Karpas-422 (cell line): Measurements from ENCODE around the gene LYAR. TPM values are rescaled to one million over a fixed set of nuclear protein-coding genes. Genes with fewer than 3 reads are reported as not detected.
"Not testable (repeated sequence)": the region's sequence is repeated elsewhere in the genome, so short reads cannot be mapped to it uniquely, and the experiment has no call there.

ENCODE experiments used
- DNase-seq: peaks from one replicate; pipeline ENCODE4 v3.0.0-alpha.2; 2015
- H2AFZ ChIP-seq: fragments of 200-600 bp; sonication (generic); 2 replicates; pipeline ENCODE4 v1.6.1; 2014; ENCODE audit warnings: antibody characterized with exemption, low read length, mixed read lengths
- H3K27ac ChIP-seq: fragments of 200-600 bp; sonication (generic); 2 replicates; pipeline ENCODE4 v1.5.1; 2014; ENCODE audit warnings: mild to moderate bottlenecking, low read length, moderate library complexity
- H3K27me3 ChIP-seq: fragments of 200-600 bp; sonication (generic); 2 replicates; pipeline ENCODE4 v1.6.1; 2014; ENCODE audit warnings: low read length, mixed read lengths
- H3K36me3 ChIP-seq: fragments of 200-600 bp; sonication (generic); 2 replicates; pipeline ENCODE4 v1.6.1; 2014; ENCODE audit warnings: low read length, mixed read lengths; ENCODE audit not compliant: insufficient read depth
- H3K4me1 ChIP-seq: fragments of 200-600 bp; sonication (generic); 2 replicates; pipeline ENCODE4 v1.6.1; 2014; ENCODE audit warnings: mild to moderate bottlenecking, low read length, mixed read lengths
- H3K4me2 ChIP-seq: fragments of 200-600 bp; sonication (generic); 2 replicates; pipeline ENCODE4 v1.6.1; 2014; ENCODE audit warnings: low read length, low read depth, mild to moderate bottlenecking; ENCODE audit not compliant: poor library complexity, severe bottlenecking
- H3K4me3 ChIP-seq: fragments of 200-600 bp; sonication (generic); 2 replicates; pipeline ENCODE4 v1.5.1; 2014; ENCODE audit warnings: mild to moderate bottlenecking, antibody characterized with exemption, low read length, mixed read lengths
- H3K79me2 ChIP-seq: fragments of 200-600 bp; sonication (generic); 2 replicates; pipeline ENCODE4 v1.6.1; 2014; ENCODE audit warnings: mild to moderate bottlenecking, low read length, mixed read lengths
- H3K9ac ChIP-seq: fragments of 200-600 bp; sonication (generic); 2 replicates; pipeline ENCODE4 v1.6.0; 2014; ENCODE audit warnings: low read length
- H3K9me2 ChIP-seq: fragments of 200-600 bp; sonication (generic), shearing (Covaris generic); replicated peaks from 2 replicates; pipeline ENCODE4 v1.6.0; 2014; ENCODE audit warnings: mild to moderate bottlenecking, low read length, moderate library complexity; ENCODE audit not compliant: insufficient read depth
- H3K9me3 ChIP-seq: fragments of 300-700, 200-600 bp; sonication (generic); 2 replicates; pipeline ENCODE4 v1.6.1; 2014; ENCODE audit warnings: low read length, mixed read lengths
- H4K20me1 ChIP-seq: fragments of 200-600 bp; sonication (generic); 2 replicates; pipeline ENCODE4 v1.6.1; 2014; ENCODE audit warnings: mild to moderate bottlenecking, antibody characterized with exemption, low read length, low read depth; ENCODE audit not compliant: insufficient read depth
- total RNA-seq: library from RNA; depleted of rRNA; stranded (reverse); fragments of >200 nt; shearing (Covaris generic); gene quantifications from 2 replicates; pipeline ENCODE4 v1.2.3, GENCODE V29; 2014; ENCODE audit warnings: low replicate concordance

Gene LYAR
- total RNA-seq, 1 experiment from 2014 or later, result 19.7 TPM

DNA sequence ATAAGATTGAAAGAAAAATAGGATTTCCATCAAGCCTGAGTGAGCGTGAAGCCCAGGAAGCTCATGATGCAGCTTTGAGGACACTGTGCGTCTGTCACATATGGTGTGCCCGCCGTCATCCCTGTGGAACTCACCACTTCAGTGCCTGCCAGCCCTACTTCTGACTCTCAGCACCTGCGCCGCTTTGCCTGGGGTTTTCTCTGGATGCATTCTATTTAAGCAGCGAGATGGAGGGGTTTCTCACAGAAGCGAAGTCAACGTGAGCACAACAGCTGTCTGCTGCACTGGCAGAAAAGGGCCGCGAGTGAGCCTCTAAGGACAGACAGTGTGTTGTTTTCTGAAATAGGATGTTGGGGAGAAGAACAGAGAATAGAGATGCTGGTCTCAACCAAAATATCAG is 35.8 kb downstream of the LYAR start:
- Histone ChIP-seq H3K27me3 (no peaks in the 10 kb centered on the region), H3K36me3 (no peaks in the 10 kb centered on the region), H3K9me2 (no peaks in the 10 kb centered on the region), H3K27ac (no peak overlapping the region), H3K79me2 (no peaks in the 10 kb centered on the region), H3K4me1 (peaks cover under 1% of the 10 kb centered on the region), H3K4me3 (no peak overlapping the region), H2AFZ (no peak overlapping the region), H4K20me1 (no peaks in the 10 kb centered on the region), H3K9me3 (no peaks in the 10 kb centered on the region), H3K4me2 (no peak overlapping the region), H3K9ac (no peak overlapping the region)
- no peak for DNase-seq

DNA sequence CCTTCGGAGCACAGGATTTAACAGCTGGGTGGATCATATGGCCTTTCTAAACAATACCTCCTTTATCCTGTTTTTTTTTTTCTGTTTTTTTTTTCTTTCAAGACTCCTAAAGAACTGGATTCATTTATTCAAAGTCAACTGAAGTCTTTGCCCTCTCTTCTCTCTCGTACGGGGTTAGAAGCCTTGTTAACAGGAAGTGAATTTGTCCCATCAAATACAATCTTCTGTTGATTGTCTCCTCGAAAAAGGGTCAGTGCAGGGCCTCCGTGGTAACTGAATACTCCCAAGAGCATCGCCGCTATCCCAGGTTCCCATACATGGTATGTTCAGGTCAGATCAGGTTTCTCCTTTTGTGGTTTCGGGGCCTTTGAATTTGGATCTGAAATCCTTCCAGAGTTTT is 40.1 kb downstream of the LYAR start:
- Histone ChIP-seq H3K4me2 (no peak overlapping the region), H3K27ac (no peak overlapping the region), H2AFZ (no peak overlapping the region), H3K9me3 (no peaks in the 10 kb centered on the region), H3K27me3 (no peaks in the 10 kb centered on the region), H4K20me1 (no peaks in the 10 kb centered on the region), H3K9me2 (no peaks in the 10 kb centered on the region), H3K79me2 (peaks cover 22% of the 10 kb centered on the region), H3K4me3 (no peak overlapping the region), H3K36me3 (0 out of 2 replicates have a peak, but pooled peaks cover 11% of the 10 kb centered on the region), H3K4me1 (peaks cover 21% of the 10 kb centered on the region), H3K9ac (no peak overlapping the region)
- no peak for DNase-seq

DNA sequence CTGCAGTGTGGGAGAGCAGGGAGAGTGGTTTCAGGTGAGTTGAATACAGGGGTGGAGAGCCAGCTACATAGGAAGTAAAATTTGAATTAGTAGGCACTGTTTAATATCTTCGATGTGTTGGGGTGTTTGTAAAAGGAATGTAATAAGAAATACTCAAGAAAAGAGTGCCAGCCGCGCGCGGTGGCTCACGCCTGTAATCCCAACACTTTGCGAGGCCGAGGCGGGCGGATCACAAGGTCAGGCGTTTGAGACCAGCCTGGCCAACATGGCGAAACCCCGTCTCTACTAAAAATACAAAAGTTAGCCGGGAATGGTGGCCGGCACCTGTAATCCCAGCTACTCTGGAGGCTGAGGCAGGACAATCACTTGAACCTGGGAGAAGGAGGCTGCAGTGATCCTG is 40.6 kb downstream of the LYAR start:
- Histone ChIP-seq H3K4me3 (peak overlapping the region; percentile 90; the same call in 1 of the 2 replicates), H3K9ac (peak overlapping the region; percentile 90), H3K79me2 (peaks cover 22% of the 10 kb centered on the region), H3K4me2 (peak overlapping the region; percentile 82), H3K4me1 (peaks cover 21% of the 10 kb centered on the region), H3K36me3 (0 out of 2 replicates have a peak, but pooled peaks cover 15% of the 10 kb centered on the region)
- H3K27me3 ChIP-seq, H4K20me1 ChIP-seq, H3K27ac ChIP-seq, H2AFZ ChIP-seq, DNase-seq, H3K9me3 ChIP-seq, H3K9me2 ChIP-seq: not testable (repeated sequence)

DNA sequence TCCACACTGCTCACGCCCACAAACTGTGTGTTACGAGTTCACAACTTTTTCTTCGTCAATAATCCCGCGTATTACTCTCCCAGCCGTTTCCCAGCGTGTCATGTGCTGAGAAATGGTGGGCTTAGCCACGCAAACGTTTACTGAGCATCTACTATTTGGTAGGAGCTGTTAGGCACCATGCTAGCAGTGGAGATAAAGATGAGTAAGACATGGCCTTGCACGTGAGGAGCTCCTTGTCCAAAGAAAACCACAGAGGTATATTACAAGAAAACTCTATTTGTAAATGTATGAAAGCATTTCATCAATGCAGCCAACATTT is 41.1 kb downstream of the LYAR start:
- Histone ChIP-seq H3K79me2 (peaks cover 22% of the 10 kb centered on the region), H3K9me3 (no peaks in the 10 kb centered on the region), H4K20me1 (no peaks in the 10 kb centered on the region), H2AFZ (peak overlapping the region; percentile 69; the same call in 1 of the 2 replicates), H3K9me2 (no peaks in the 10 kb centered on the region), H3K4me2 (peak overlapping the region; percentile 82), H3K9ac (peak overlapping the region; percentile 90), H3K27ac (no peak overlapping the region), H3K27me3 (no peaks in the 10 kb centered on the region), H3K36me3 (0 out of 2 replicates have a peak, but pooled peaks cover 17% of the 10 kb centered on the region), H3K4me3 (peak overlapping the region; percentile 90), H3K4me1 (peaks cover 21% of the 10 kb centered on the region)
- DNase-seq, result no peak

DNA sequence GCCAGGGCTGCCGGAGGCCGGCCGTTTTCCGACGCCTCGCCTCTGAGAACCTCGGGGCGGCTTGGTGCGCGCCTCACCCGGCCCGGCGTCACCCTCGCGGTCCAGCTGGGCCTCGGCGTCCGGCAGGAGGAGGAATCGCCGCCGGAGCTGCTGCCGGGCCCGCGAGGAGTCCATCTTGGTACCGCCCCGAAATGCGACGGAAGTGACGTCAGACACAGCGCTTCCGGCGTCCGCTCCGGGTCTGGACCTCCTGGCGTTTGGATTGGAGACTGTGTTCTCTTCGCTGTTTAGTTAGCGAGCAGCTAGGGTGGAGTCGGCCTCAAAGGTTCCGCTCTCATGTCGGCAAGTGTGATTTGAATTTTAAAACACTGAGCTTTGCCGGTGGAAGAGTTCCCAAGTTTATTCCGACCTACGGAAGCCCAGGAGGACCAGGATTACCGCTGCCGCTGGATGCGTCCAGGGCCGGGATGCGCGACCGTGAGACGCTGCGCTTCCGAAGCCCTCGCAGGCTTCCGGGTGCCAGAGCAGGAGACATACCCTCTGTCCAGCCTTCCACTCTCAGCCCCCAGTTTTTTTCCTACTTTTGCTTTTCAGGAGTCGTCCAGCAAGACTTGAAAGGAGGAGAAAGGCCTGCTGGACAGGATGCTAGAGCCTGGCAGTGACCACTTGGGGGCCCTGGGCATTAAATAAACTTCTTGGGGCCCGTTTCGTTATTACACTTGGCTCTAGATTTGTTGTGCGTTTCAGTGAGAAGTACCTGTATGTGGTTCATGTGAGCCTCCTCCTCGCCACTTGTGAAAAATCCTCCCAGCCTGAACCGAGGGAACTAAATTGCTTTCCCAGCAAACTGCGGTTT is 41.7 kb downstream of the LYAR start, which contains the start of gene TMEM128:
Gene TMEM128, minus strand, starts transcription at position 195 of the 856 bp plus-strand sequence. Its CDS starts 21 bp downstream, at position 174.
- Histone ChIP-seq H2AFZ (peak within 1 kb of the TSS; percentile 87), H3K9me2 (no peaks in the 10 kb centered on the region), H3K4me2 (peak within 1 kb of the TSS; percentile 82), H3K4me1 (peaks cover 21% of the 10 kb centered on the region), H3K79me2 (peaks cover 22% of the 10 kb centered on the region), H3K36me3 (0 out of 2 replicates have a peak, but pooled peaks cover 18% of the 10 kb centered on the region), H3K9ac (peak within 1 kb of the TSS; percentile 90), H4K20me1 (no peaks in the 10 kb centered on the region), H3K27ac (peak within 1 kb of the TSS; percentile 42), H3K9me3 (no peaks in the 10 kb centered on the region), H3K27me3 (no peaks in the 10 kb centered on the region), H3K4me3 (peak within 1 kb of the TSS; percentile 90)
- peak; percentile 98 for DNase-seq

DNA sequence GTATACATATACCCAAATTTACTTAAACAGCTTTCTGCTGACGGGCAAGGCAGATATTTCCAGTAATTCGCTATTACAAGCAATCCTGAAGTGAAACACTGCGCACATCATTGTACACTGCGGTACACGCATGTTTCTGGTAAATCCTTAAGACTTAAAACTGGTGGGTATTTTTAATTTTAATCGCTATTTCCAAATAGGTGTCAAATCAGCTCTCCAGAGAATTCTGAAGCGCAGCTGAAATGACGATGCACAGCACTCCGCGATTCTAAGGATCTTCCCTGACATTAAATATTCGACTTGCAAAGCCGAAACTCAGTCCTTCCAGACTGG is 42.3 kb downstream of the LYAR start:
- Histone ChIP-seq H3K27me3 (no peaks in the 10 kb centered on the region), H3K9ac (peak overlapping the region; percentile 90), H3K36me3 (0 out of 2 replicates have a peak, but pooled peaks cover 18% of the 10 kb centered on the region), H2AFZ (peak overlapping the region; percentile 87; the same call in 1 of the 2 replicates), H3K4me3 (peak overlapping the region; percentile 90), H3K9me3 (no peaks in the 10 kb centered on the region), H3K4me2 (peak overlapping the region; percentile 82), H3K4me1 (peaks cover 21% of the 10 kb centered on the region), H3K27ac (peak overlapping the region; percentile 42; the same call in 1 of the 2 replicates), H4K20me1 (no peaks in the 10 kb centered on the region), H3K79me2 (peaks cover 22% of the 10 kb centered on the region), H3K9me2 (no peaks in the 10 kb centered on the region)
- DNase-seq, result no peak

DNA sequence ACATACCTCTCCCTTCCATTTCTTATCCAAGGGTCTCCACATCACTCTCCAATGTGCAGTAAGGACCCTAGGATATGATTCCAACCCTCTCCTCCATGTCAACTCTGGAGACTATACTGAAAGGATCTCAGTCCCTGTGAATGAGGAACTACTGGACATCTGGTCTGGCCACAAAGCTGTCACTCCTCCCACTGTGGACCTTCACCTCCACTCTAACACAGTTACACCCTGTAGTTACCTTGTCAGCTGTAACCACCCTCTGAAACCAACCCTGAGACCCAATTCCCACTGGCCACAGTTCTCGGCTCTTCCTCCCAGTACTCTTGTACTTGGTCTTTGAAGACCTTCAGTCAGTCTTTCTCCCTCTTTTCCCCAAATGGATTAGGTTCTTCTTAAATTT is 44.8 kb downstream of the LYAR start:
- DNase-seq, result no peak
- H3K4me2 ChIP-seq, result no peak overlapping the region
- H3K36me3 ChIP-seq, result peaks cover 21% of the 10 kb centered on the region; the same call in 1 of the 2 replicates
- H4K20me1 ChIP-seq, result no peaks in the 10 kb centered on the region
- H3K27ac ChIP-seq, result no peak overlapping the region
- no peak overlapping the region for H3K4me3 ChIP-seq
- H3K4me1 ChIP-seq, result peaks cover 21% of the 10 kb centered on the region
- no peaks in the 10 kb centered on the region for H3K9me2 ChIP-seq
- no peak overlapping the region for H2AFZ ChIP-seq
- H3K27me3 ChIP-seq, result no peaks in the 10 kb centered on the region
- H3K9me3 ChIP-seq, result no peaks in the 10 kb centered on the region
- no peak overlapping the region for H3K9ac ChIP-seq
- peaks cover 22% of the 10 kb centered on the region for H3K79me2 ChIP-seq

DNA sequence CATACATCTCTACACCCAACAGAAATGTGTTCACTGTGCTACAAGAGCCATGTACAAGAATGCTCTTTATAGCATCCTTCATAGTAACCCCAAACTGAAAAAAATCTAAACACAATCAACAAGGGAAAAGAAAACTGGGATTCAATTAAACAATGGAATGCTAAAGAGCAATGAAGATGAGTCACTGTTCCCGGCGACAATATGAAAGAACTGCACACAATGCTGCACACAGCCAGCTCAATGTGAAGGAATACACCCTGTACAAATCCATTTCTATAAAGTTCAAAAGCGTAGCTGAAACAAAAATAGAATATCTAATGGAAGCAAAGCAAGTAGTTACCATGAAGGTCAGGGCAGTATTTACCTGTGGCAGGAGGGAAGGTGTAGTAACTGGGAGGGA is 50.4 kb downstream of the LYAR start:
- not testable (repeated sequence) for H3K9me3 ChIP-seq, H3K27me3 ChIP-seq, H3K4me2 ChIP-seq, H3K27ac ChIP-seq, H2AFZ ChIP-seq, H3K4me1 ChIP-seq, H3K9ac ChIP-seq, H4K20me1 ChIP-seq, H3K4me3 ChIP-seq, H3K79me2 ChIP-seq, DNase-seq, H3K9me2 ChIP-seq
- H3K36me3 ChIP-seq, result peaks cover 14% of the 10 kb centered on the region; the same call in 1 of the 2 replicates
